ENCODE data around the gene DSCAM.
A peak's percentile ranks its signal among the peaks of the same experiment; 100 is the strongest.

The DSCAM gene

GRCh38 chr21:40436261-40436660 is 410.7 kb downstream of the DSCAM start:
- no peak for DNase-seq

GRCh38 chr21:40433538-40433937 is 413.4 kb downstream of the DSCAM start:
- DNase-seq, result no peak

- DNase-seq, result no peak
Observed at GRCh38 chr21:40425981-40426380, 421.0 kb downstream of the DSCAM start.

GRCh38 chr21:40422896-40423635 is 423.9 kb downstream of the DSCAM start:
- DNase-seq, result no peak

GRCh38 chr21:40421121-40421520 is 425.8 kb downstream of the DSCAM start:
- DNase-seq, result no peak

GRCh38 chr21:40416572-40416971 is 430.4 kb downstream of the DSCAM start:
- no peak for DNase-seq

- no peak for DNase-seq
Observed at GRCh38 chr21:40408561-40408960, 438.4 kb downstream of the DSCAM start.

GRCh38 chr21:40404396-40404800 is 442.6 kb downstream of the DSCAM start:
- no peak for DNase-seq

GRCh38 chr21:40402884-40403582 is 443.9 kb downstream of the DSCAM start:
- no peak for DNase-seq

GRCh38 chr21:40395732-40396131 is 451.2 kb downstream of the DSCAM start:
- no peak for DNase-seq

- DNase-seq, result no peak
Observed at GRCh38 chr21:40393066-40393465, 453.9 kb downstream of the DSCAM start.

GRCh38 chr21:40388046-40388445 is 458.9 kb downstream of the DSCAM start:
- no peak for DNase-seq

GRCh38 chr21:40386981-40387747 is 459.8 kb downstream of the DSCAM start:
- no peak for DNase-seq

GRCh38 chr21:40386294-40386911 is 460.6 kb downstream of the DSCAM start:
- DNase-seq, result peak; percentile 38

- no peak for DNase-seq
Observed at GRCh38 chr21:40385883-40386282, 461.1 kb downstream of the DSCAM start.

GRCh38 chr21:40383951-40384350 is 463.0 kb downstream of the DSCAM start:
- DNase-seq, result no peak

GRCh38 chr21:40381111-40381510 is 465.8 kb downstream of the DSCAM start:
- no peak for DNase-seq

GRCh38 chr21:40379881-40380810 is 466.8 kb downstream of the DSCAM start:
- no peak for DNase-seq

- no peak for DNase-seq
Observed at GRCh38 chr21:40377135-40377534, 469.8 kb downstream of the DSCAM start.

- DNase-seq, result no peak
Observed at GRCh38 chr21:40373761-40374160, 473.2 kb downstream of the DSCAM start.

- no peak for DNase-seq
Observed at GRCh38 chr21:40372506-40372905, 474.5 kb downstream of the DSCAM start.

- no peak for DNase-seq
Observed at GRCh38 chr21:40371329-40371728, 475.6 kb downstream of the DSCAM start.
